Subcutaneous adipose tissue (tissue), 4 donors: Measurements from ENCODE around the gene HPS3. TPM values are rescaled to one million over a fixed set of nuclear protein-coding genes. Genes with fewer than 3 reads are reported as not detected.

ENCODE experiments used
- total RNA-seq, 4 donors: library from RNA; depleted of rRNA; stranded (reverse); fragments of >200 nt; gene quantifications; one replicate each; pipeline ENCODE4 v1.1.0, GENCODE V29; 2016
- TF ChIP-seq, protein P1 (sequence below): fragments of 450-650 bp; IDR thresholded peaks from one replicate; pipeline ENCODE4 v1.5.1; 2016; ENCODE audit warnings: low read depth, mild to moderate bottlenecking, control low read depth, antibody characterized with exemption, moderate library complexity

The HPS3 gene, protein sequence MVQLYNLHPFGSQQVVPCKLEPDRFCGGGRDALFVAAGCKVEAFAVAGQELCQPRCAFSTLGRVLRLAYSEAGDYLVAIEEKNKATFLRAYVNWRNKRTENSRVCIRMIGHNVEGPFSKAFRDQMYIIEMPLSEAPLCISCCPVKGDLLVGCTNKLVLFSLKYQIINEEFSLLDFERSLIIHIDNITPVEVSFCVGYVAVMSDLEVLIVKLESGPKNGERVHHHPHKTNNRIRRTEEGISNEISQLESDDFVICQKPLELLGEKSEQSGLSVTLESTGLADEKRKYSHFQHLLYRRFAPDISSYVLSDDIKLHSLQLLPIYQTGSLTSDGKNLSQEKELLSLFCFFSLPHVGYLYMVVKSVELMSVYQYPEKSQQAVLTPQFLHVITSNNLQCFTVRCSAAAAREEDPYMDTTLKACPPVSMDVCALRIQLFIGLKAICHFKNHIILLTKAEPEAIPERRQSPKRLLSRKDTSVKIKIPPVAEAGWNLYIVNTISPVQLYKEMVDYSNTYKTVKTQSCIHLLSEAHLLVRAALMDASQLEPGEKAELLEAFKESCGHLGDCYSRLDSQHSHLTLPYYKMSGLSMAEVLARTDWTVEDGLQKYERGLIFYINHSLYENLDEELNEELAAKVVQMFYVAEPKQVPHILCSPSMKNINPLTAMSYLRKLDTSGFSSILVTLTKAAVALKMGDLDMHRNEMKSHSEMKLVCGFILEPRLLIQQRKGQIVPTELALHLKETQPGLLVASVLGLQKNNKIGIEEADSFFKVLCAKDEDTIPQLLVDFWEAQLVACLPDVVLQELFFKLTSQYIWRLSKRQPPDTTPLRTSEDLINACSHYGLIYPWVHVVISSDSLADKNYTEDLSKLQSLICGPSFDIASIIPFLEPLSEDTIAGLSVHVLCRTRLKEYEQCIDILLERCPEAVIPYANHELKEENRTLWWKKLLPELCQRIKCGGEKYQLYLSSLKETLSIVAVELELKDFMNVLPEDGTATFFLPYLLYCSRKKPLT
- 10 to 100 TPM; 18.5 to 43.7 (median 20.4) TPM for total RNA-seq

DNA sequence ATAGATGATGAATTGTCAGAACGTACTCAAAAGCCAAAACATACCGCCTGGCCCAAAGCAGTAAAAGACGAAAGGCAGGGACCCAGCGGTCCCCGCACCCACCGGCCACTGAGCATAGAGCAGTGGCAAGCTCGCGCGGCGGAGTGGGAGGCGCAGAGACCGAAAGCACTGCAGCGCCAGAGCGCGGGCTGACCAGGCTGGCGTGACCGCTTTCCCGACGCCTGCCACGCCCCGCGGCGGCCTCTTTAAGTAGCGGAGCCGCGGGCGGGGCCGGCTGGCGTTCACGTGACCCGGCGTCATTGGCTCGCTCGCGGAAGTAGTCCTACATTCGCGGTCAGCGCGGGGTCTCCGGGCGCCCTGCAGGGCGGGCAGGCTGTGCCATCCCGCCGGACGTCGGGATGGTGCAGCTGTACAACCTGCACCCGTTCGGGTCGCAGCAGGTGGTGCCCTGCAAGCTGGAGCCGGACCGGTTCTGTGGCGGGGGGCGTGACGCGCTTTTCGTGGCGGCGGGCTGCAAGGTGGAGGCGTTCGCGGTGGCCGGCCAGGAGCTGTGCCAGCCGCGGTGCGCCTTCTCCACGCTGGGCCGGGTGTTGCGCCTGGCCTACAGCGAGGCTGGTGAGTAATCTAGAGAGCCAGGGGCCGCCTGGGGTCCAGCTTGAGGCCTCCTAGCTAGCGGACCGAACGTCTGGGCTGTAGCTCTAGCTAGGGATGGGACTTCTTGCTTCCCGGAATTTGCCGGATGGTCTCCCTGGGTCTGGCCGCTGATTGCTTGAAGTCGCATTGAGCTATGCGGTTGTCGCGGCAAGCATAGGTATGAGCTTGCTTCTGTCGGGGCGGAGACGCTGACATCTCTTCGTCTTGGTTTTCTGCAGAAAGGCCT is at the start of gene HPS3:
TSS of gene HPS3 (plus strand) at position 313 of the 880 bp plus-strand sequence. CDS start at position 399, 86 bp downstream.
- TF ChIP-seq, protein P1, sequence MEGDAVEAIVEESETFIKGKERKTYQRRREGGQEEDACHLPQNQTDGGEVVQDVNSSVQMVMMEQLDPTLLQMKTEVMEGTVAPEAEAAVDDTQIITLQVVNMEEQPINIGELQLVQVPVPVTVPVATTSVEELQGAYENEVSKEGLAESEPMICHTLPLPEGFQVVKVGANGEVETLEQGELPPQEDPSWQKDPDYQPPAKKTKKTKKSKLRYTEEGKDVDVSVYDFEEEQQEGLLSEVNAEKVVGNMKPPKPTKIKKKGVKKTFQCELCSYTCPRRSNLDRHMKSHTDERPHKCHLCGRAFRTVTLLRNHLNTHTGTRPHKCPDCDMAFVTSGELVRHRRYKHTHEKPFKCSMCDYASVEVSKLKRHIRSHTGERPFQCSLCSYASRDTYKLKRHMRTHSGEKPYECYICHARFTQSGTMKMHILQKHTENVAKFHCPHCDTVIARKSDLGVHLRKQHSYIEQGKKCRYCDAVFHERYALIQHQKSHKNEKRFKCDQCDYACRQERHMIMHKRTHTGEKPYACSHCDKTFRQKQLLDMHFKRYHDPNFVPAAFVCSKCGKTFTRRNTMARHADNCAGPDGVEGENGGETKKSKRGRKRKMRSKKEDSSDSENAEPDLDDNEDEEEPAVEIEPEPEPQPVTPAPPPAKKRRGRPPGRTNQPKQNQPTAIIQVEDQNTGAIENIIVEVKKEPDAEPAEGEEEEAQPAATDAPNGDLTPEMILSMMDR, result no peak

DNA sequence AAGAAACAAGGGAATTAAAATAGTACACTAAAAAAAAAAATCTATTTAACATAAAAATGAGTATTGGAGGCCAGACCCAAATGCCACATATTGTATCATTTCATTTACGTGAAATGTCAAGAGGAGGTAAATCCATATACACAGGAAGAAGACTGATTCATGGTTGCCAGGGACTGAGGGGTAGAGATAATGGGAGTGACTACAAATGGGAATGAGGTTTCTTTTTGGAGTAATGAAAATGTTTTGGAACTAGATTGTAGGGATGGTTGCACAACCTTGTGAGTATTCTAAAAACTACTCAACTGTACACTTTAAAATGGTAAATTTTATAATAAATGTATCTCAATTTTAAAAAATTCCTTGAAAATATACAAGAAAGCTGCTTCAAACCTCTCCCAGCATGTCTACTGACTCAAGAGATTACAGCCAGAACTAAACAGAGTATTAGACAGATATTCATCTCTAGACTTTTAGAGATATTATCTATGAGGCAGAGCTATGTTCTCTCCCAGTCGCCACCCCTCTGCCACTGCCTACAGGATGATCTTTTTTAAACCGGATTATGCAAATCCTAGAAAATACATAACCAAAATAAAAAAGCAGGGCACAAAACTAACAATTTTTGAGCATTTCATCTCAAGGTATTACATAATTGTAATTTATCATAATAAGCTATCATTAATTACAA is 49.3 kb upstream of the HPS3 start:
- TF ChIP-seq, protein P1, result no peak

DNA sequence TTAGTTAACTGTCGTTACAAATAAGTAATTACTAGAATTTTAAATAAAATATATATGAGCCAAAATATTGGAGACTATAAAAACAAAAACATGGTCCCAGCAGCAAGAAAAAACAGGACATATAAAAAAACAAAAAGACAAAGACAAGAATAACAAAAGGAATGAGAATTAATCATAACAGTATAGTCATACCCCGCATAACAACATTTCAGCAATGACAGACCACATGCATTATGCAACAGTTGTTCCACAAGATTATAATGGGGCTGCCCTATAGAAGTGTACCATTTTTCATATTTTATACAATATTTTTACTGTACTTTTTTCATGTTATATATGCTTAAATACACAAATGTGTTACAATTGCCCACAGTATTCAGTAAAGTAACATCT is 48.7 kb upstream of the HPS3 start:
- TF ChIP-seq, protein P1, result no peak

DNA sequence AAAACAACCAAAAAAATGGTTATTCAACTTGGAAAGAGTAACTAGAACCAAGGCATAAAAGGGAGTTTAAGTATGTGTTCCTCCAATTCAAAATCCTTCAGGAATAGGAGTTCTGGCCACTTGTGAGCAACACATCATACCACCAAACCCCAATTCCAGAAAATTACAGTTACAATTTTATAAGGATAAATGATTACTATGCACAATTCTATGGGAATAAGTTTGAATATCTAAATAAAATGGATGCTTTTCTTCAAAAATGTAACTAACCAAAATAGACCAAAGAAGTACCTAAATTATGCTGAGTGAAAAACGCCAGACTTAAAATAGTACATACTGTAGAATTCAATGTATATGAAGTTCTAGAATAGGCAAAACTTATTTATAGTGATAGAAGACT is 47.7 kb upstream of the HPS3 start:
- TF ChIP-seq, protein P1, result no peak

DNA sequence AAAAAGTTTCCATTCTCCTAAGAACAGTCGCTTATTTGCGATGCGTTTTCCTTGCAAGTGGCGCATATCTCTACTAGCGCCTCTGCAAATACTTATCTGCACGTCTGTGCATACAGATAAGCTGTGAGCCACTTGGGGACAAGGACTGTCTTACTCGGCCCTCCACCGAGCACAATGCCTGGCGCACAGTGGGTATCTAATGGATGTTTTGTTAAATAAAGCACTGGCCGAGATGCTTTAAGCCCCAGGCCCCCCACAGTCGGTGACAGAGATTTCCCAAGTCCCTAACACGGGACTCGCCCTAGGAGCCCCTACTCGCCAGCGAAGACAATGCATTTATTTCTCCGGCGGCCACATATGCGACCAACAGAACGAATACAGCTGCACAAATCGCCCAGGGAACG is 43.6 kb upstream of the HPS3 start:
- TF ChIP-seq, protein P1, result no peak

DNA sequence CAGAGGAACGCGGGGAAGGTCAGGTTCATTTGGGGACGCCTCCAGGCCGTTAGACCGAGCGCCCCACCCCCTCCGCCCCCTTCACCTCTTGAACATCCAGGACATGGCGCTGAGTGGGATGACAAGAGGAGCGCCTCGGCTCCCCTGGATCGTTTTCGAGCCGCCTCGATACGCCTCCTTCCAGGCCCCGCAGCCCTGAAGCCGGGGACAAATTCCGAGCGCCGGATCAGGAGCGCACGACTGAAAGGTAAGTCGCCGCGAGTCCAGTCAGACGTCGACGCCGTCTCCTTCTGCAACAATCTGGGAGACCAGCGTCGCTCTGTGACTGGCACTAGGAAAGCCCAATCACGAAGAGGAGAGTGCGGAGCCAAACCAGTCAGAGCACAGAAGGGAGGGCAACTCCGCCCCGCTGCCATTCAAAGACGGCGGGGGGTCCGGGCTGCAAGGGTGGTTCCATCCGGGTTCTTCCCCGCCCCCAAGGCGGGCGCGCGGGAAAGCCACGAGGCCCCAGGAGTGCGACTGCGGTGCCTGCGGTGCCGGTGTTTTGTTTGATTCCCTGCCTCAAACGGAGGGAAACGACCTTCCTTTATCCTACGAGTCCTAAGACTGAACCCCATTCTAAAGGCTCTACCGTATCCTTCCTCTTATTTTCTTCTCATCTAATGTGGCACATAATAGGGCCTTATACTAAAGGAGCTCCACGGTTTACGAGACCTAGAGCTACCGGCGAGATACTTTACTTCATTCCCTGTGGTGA is 43.0 kb upstream of the HPS3 start, which contains the start of gene HLTF:
TSS of gene HLTF (minus strand) at position 302 of the 757 bp plus-strand sequence. CDS start at position 105, 197 bp downstream.
- TF ChIP-seq, protein P1, result no peak
